Right kidney (tissue), 1 donor: Measurements from ENCODE around the gene CSNK2A2.

Experiments used
- DNase-seq: peaks from one replicate; pipeline ENCODE4 v3.0.0-alpha.2; 2016

Gene CSNK2A2

DNA sequence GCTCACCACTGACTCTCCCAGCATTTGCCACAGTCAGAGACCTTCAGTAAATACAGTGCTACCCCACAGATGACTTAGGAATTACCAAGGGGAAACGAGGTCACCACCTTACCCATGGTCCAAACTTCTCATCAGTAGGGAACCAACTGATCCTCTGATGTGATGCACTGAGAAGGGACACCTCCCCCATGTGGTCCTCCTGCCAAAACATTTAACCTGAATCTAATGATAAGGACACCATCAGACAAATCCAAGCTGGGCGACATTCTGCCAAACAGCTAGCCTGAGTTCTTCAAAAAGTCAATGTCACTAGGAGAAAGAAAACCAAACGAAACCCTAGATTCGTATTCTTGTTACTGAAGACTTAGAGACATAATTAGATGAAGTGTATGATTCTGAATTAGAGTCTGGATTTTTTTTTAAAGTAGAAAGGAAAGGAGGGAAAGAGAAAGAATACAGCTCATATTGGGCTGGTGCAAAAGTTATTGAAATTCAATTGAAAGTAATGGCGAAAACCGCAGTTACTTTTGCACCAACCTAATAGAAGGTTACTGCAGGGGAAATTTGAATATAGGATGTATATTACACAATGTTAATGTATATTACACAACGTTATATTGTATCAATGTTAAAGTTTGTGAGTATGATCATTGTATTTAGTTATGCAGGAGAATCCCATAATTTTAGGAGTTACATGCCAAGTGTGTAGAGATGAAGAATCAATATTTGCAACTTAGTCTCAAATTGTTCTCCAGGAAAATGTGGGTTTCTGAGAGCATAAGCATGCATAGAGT lies 2.3 kb upstream of the CSNK2A2 start:
- no peak for DNase-seq

DNA sequence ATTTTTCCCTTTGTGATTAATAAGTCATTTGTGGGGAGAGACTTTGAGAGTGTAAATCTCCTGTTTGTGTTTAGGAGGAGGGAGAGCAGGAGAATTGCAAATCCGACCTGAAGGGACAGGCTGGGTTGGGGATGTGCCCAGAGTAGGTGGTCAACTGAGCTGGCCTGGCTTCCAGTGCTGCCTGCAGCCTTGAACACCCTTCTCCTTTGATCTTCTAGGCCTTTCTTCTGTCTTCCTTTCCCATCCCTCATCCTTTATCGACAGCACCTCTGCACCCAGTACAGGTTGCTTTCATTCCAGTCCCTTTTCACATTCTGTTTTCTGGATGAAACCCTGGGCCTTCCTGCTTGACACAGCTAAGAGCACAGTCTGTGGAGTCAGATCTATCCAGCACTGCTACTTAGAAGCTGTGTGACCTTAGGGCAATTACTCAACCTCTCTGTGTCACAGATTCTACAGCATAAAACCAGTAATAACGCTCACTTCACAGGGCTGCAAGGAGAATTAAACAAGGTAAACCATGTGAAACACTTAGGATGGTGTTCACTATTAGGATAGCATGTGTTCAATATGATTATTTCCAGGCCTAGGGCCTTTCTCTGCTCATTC lies 1.0 kb upstream of the CSNK2A2 start:
- no peak for DNase-seq

GRCh38 chr16:58197314-58198012 lies 443 bp downstream of the CSNK2A2 start:
- peak; percentile 23 for DNase-seq

DNA sequence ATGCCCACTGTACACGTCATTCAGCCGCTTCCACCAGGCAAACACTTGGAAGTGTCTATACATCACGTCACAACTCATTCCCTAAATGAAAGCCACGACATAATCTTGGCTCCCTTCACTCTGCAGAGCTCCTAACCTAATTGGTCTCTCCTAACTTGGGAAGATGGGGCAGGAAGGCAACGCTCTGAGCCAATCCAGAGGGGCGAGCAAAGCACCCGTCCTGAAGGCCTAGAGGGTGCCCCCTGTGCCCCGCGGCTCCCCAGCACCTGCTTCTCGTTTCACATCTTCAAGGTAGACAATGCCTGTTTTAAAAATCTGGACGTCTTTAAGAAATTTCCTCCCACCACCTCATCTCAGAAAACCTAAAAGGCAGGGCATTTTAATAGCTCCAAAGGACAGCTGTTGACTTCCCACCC lies 1.0 kb downstream of the CSNK2A2 start:
- DNase-seq: no peak

- no peak for DNase-seq
Measured at GRCh38 chr16:58195771-58196170, 2.1 kb downstream of the CSNK2A2 start.

DNA sequence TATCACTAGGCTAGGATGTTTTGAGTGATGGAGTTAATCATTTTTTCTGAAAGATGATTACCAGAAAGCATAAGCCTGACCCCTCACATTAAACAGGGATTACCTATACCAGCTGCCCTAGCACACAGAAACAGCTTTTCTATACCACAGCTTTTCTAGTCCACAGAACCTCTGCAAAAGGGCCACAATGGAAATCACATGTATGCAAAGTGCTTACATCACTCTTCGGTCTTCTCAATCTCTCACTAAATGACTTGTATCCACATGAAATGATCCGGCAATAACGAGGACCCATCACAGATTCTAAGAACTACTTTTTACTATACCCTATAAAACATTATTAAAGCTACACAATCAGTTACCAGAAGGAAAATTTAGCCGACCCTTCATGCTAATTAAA lies 2.6 kb downstream of the CSNK2A2 start:
- DNase-seq: no peak

- no peak for DNase-seq
Measured at GRCh38 chr16:58194790-58195189, 3.1 kb downstream of the CSNK2A2 start.

DNA sequence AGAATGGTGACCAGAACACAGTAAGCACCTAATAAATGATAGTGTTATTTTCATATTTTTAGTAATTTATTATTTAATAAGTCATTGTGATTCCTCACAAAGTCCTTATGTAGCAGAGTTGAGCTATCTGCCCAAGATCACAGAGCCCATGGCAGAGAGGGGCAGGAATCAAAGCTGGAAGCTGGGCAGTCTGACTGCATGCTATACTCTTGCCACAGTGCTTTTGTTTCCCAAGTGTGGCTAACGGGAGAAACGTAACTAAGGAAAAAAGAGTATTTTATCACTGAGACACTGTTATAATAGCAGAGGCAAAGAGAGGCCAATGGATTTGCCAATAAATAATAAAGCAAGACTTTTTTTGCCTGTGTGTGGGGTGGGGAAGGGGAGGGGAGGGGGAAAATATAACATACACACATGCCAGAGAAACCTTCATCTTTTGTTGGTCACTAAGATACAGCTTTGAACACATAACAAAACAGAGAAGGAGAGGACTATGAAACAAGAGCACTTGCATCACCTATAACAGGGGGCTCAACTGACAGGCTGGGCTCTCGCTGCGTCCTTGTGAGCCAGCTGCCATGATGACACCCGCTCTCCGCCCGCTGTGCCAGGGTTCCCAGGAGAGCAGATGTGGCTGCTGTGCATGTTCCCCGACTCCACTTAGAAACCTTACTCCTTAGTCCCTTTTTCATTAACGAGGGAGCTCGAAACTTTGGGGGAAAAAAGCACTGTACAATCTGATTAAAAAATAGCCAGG lies 10.1 kb downstream of the CSNK2A2 start:
- no peak for DNase-seq

- no peak for DNase-seq
Measured at GRCh38 chr16:58187092-58187491, 10.8 kb downstream of the CSNK2A2 start.

DNA sequence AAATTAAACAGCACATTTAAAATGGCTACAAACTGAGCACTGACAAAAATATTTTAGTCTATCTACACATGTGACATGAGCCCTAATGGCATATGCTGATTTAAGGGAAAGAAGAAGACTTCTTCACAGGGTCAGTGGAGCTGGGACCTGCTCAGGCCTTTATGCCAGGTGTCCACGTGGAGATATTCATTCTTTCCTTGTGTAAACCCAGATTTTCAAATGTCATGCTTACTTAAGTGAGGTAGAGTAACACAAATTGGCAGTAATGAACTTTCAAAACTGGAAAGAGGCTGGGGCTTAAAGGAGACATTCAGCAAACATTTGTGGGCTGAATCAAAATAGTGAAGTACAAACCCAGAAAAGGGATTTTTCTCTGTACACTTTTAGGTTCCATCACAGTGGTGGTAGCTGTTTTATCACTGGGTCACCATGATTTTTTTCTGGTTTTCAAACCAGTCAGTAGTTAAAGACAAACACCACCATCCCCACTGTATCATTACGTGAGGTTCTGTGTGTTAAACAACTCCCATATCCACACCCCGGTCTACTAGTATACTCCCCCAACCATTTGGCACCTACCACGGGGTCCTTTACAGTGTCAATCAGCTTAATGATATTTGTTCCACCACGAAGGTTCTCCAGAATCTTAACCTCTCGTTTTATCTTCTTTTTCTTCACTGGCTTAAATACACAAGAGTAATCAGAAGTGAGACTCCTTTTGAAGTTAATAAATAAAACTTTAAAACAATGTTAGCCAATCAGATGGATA lies 11.5 kb downstream of the CSNK2A2 start:
- no peak for DNase-seq

DNA sequence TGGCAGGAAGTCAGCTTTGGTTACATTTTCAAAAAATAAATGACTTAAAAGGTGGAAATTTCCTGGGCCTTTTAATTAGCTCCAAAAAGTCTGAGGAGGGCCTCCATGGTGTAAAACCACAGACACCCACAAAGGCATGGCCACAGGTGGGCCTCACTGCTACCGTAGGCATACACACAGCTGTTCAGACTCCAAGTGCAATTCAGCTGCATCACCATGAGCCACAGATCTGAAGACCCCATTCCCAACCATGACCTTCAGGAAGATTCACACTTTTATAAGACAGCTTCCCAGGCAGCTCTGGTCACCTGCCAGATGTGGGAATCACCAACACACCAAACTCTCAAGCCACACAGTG lies 20.6 kb downstream of the CSNK2A2 start:
- DNase-seq: no peak

DNA sequence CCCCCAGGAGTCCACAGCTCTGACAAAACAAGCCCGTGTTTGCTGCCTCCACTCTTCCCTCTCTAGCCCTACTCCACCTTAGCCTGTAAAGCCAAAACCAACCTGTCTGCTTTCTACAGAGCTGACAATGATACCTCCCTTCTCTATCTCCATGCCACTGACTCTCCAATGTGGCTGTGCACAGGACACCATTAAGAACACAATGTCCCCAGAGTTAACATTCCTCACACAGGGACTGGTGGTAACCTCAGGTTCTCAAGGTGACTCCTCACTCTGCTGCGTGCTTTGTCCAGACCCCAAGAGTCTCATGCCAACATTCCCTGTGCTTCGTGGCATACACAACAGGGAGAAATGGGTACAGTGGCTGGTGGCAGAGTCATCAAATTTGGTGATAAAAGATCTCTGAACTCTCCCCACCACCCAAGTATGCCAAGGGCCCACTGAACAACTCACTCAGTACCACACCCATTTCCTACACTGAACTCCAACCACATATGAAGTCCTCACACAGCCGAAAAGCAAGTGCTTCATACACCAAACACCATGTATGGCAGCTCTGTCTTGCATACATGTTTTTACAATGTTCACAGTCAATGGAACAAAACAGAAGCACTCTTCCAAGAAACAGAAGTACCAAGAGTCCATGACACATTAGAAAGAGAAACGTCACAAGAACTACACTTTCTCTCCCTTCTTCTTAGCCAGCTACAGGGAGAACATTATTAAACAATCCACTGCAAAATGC lies 21.1 kb downstream of the CSNK2A2 start:
- DNase-seq: no peak

DNA sequence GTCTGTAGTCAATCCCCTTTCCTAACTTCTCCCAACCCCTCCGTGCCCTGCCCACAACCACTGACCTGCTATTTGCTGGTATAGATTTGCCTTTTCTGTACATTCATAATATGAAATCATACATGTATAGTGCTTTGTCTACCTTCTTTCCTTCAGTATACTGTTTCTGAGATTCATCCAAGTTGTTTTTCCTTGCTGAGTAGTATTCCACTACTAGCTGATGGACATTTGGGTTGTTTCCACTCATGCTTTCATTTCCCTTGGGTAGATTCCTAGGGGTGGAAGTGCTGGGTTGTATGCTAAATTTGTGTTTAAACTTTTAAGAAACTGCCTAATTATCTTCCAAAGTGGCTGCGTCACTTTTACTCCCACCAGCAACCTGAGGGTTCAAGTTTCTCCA lies 27.7 kb downstream of the CSNK2A2 start:
- DNase-seq: no peak

DNA sequence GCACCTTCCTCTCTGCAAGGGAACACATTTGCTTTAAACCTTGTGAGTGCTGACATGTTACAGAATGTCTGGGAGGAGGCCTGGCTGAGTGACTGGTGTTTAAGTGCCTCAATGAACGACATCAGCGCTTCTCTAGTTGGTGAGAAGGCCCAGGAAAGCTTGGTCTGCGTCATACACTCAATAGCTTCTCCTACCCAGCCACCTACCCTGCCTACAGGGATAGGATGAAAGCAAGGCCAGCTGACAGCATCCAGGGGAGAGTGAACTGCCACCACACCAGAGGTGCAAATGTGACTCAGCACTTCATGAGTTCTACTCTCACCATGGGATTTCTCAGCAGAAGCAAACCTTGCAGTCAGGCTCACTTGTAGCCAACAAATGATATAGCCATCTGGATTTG lies 37.1 kb downstream of the CSNK2A2 start:
- no peak for DNase-seq

- DNase-seq: peak; percentile 5
Measured at GRCh38 chr16:58158725-58159124, 39.2 kb downstream of the CSNK2A2 start.

DNA sequence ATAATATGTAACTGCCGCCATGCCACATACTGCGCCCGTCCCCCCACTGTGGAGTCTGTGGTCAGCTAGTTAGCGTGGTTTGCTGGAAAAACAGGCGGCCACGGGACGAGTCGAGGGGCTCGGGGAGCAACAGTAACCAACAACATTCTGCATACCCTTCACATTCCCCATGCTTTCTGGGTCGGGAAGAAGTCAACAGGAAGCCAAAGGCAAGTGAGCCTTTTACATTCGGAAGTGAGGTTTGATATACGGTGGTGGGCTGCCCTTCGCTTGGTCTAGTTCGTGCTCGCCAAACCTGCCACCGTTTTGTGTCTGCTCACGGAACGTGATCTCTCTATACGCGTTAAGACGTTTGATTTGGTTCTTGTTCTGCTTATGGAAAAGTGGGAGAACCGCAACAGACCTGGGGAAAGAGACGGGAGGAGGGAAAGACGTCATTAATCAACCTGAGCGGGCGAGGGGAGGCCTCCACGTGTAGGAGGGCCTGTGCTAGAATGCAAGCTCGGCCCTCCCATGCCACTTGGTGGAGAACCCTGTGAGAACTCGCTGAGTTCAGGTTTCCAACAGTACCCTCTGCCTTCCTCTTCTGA lies 39.9 kb downstream of the CSNK2A2 start:
- peak; percentile 62 for DNase-seq

GRCh38 chr16:58157239-58157638 lies 40.7 kb downstream of the CSNK2A2 start:
- no peak for DNase-seq

GRCh38 chr16:58155839-58156238 lies 42.1 kb downstream of the CSNK2A2 start:
- DNase-seq: no peak

DNA sequence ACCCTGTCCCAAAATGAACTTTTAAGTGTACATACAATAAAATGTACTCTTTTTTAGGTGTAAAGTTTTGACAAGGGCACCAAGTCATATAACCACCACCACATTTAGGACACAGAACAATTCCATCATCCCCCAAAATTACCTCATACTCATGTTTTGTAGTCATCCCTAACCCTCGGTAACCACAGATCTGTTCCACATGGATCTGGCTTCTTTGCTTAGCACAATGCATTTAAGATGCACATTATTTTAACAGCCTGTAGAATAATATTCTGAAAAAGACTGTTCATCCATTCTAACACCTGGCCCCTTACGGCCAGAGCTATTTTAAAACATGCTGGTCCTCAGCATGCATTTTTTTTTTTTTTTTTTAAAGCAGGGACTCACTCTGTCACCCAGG lies 43.6 kb downstream of the CSNK2A2 start:
- DNase-seq: no peak

- no peak for DNase-seq
Measured at GRCh38 chr16:58152246-58152868, 45.5 kb downstream of the CSNK2A2 start.
